ENCODE measurements around the gene BMP10.

Gene BMP10

GRCh38 chr2:68855550-68855949, 15.6 kb downstream of the BMP10 start:
- no peaks in the 10 kb centered on the region for H3K36me3 ChIP-seq (replicated peaks in 1 of 2; ENCODE audit: control insufficient read depth in 2 of 2, insufficient read depth in 2 of 2, low read length in 2 of 2)

DNA sequence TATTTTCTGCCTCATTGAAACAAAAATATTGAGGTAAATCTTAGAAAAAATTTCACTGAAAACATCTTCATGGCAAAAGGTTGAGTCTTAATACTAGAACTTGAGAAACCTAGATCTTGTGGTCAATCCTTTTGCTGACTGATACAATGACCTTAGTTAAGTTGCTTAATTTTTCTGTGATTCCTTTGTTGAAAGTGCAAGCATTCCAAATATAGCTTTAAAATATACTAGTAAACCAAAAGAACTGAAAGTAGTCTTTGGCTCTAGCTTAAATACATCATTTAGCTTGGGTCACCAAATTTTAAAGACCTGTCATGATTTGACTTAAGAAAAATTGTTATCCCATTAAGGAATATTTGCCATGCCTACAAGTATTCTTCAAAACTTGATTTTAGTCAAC, 16.7 kb downstream of the BMP10 start:
- Histone ChIP-seq H2AFZ (ENCODE audit: low read length) (no peak overlapping the region), H2BK12ac (ENCODE audit: low read length) (no peak overlapping the region), H3K9me3 (replicated peaks in 1 of 2; ENCODE audit: control insufficient read depth in 2 of 2, insufficient read depth in 1 of 2, low read depth in 1 of 2, low read length in 2 of 2) (no peaks in the 10 kb centered on the region), H2AK5ac (ENCODE audit: low read depth, low read length) (no peak overlapping the region), H2BK120ac (ENCODE audit: low read depth, low read length) (no peak overlapping the region), H3K4ac (ENCODE audit: low read length) (no peak overlapping the region), H3K36me3 (replicated peaks in 1 of 2; ENCODE audit: control insufficient read depth in 2 of 2, insufficient read depth in 2 of 2, low read length in 2 of 2) (no peaks in the 10 kb centered on the region), H3K9ac (ENCODE audit: low read depth, low read length, poor library complexity) (no peak overlapping the region), H3K23ac (ENCODE audit: low read depth, low read length, poor library complexity) (no peak overlapping the region), H2BK15ac (ENCODE audit: low read length) (no peak overlapping the region), H3K18ac (ENCODE audit: low read length) (no peak overlapping the region), H2BK5ac (ENCODE audit: low read length) (no peak overlapping the region), H4K8ac (ENCODE audit: low read depth, low read length) (no peak overlapping the region), H3K27ac (replicated peaks; ENCODE audit: low read length) (no peak overlapping the region), H3K4me1 (ENCODE audit: control insufficient read depth in 2 of 2, insufficient read depth in 1 of 2, low read depth in 1 of 2, low read length in 2 of 2) (no peaks in the 10 kb centered on the region), H3K4me3 (ENCODE audit: low read length in 2 of 2) (no peak overlapping the region), H4K91ac (ENCODE audit: low read depth, low read length, poor library complexity) (no peak overlapping the region), H3K27me3 (ENCODE audit: control insufficient read depth in 3 of 3, insufficient read depth in 3 of 3, low read depth in 1 of 3, low read length in 3 of 3) (no peaks in the 10 kb centered on the region), H3K79me1 (ENCODE audit: low read depth, low read length) (no peaks in the 10 kb centered on the region), H3K4me2 (ENCODE audit: insufficient read depth, low read length, poor library complexity, severe bottlenecking) (no peak overlapping the region), H3K14ac (ENCODE audit: low read length) (no peak overlapping the region)
- DNase-seq (ENCODE audit: low spot score): no peak

More at GRCh38 chr2:68855550-68855949, 15.6 kb downstream of the BMP10 start:
- no peak overlapping the region for H2BK12ac ChIP-seq (ENCODE audit: low read length)
- H4K91ac ChIP-seq (ENCODE audit: low read depth, low read length, poor library complexity): no peak overlapping the region
- no peak overlapping the region for H4K8ac ChIP-seq (ENCODE audit: low read depth, low read length)
- H3K4ac ChIP-seq (ENCODE audit: low read length): no peak overlapping the region
- H2BK5ac ChIP-seq (ENCODE audit: low read length): no peak overlapping the region
- H3K9me3 ChIP-seq (replicated peaks in 1 of 2; ENCODE audit: control insufficient read depth in 2 of 2, insufficient read depth in 1 of 2, low read depth in 1 of 2, low read length in 2 of 2): no peaks in the 10 kb centered on the region
- H3K4me3 ChIP-seq (ENCODE audit: low read length in 2 of 2): no peak overlapping the region
- no peak overlapping the region for H2AK5ac ChIP-seq (ENCODE audit: low read depth, low read length)
- no peaks in the 10 kb centered on the region for H3K79me1 ChIP-seq (ENCODE audit: low read depth, low read length)
- H3K27ac ChIP-seq (replicated peaks; ENCODE audit: low read length): no peak overlapping the region
- H3K9ac ChIP-seq (ENCODE audit: low read depth, low read length, poor library complexity): no peak overlapping the region
- no peak overlapping the region for H2BK15ac ChIP-seq (ENCODE audit: low read length)
- no peak for DNase-seq (ENCODE audit: low spot score)
- H3K4me2 ChIP-seq (ENCODE audit: insufficient read depth, low read length, poor library complexity, severe bottlenecking): no peak overlapping the region
- no peak overlapping the region for H3K23ac ChIP-seq (ENCODE audit: low read depth, low read length, poor library complexity)
- H3K27me3 ChIP-seq (ENCODE audit: control insufficient read depth in 3 of 3, insufficient read depth in 3 of 3, low read depth in 1 of 3, low read length in 3 of 3): no peaks in the 10 kb centered on the region
- H3K4me1 ChIP-seq (ENCODE audit: control insufficient read depth in 2 of 2, insufficient read depth in 1 of 2, low read depth in 1 of 2, low read length in 2 of 2): no peaks in the 10 kb centered on the region
- no peak overlapping the region for H3K14ac ChIP-seq (ENCODE audit: low read length)
- H2BK120ac ChIP-seq (ENCODE audit: low read depth, low read length): no peak overlapping the region
- H3K18ac ChIP-seq (ENCODE audit: low read length): no peak overlapping the region
- H2AFZ ChIP-seq (ENCODE audit: low read length): no peak overlapping the region
- no CpG with 5 or more reads among the region's 3 CpGs for WGBS, 2 donors (ENCODE audit: extremely low coverage in 2 of 2, insufficient read length in 2 of 2, insufficient replicate concordance in 1 of 2)

- Histone ChIP-seq H3K79me1 (ENCODE audit: low read depth, low read length) (no peaks in the 10 kb centered on the region), H3K4me2 (ENCODE audit: insufficient read depth, low read length, poor library complexity, severe bottlenecking) (no peak overlapping the region), H3K9ac (ENCODE audit: low read depth, low read length, poor library complexity) (no peak overlapping the region), H2BK15ac (ENCODE audit: low read length) (no peak overlapping the region), H4K91ac (ENCODE audit: low read depth, low read length, poor library complexity) (no peak overlapping the region), H2AFZ (ENCODE audit: low read length) (no peak overlapping the region), H3K27ac (replicated peaks; ENCODE audit: low read length) (no peak overlapping the region), H2BK5ac (ENCODE audit: low read length) (no peak overlapping the region), H3K4ac (ENCODE audit: low read length) (no peak overlapping the region), H3K4me1 (ENCODE audit: control insufficient read depth in 2 of 2, insufficient read depth in 1 of 2, low read depth in 1 of 2, low read length in 2 of 2) (no peaks in the 10 kb centered on the region), H3K36me3 (replicated peaks in 1 of 2; ENCODE audit: control insufficient read depth in 2 of 2, insufficient read depth in 2 of 2, low read length in 2 of 2) (no peaks in the 10 kb centered on the region), H3K14ac (ENCODE audit: low read length) (no peak overlapping the region), H2BK12ac (ENCODE audit: low read length) (no peak overlapping the region), H4K8ac (ENCODE audit: low read depth, low read length) (no peak overlapping the region), H3K9me3 (replicated peaks in 1 of 2; ENCODE audit: control insufficient read depth in 2 of 2, insufficient read depth in 1 of 2, low read depth in 1 of 2, low read length in 2 of 2) (no peaks in the 10 kb centered on the region), H2AK5ac (ENCODE audit: low read depth, low read length) (no peak overlapping the region), H3K27me3 (ENCODE audit: control insufficient read depth in 3 of 3, insufficient read depth in 3 of 3, low read depth in 1 of 3, low read length in 3 of 3) (no peaks in the 10 kb centered on the region), H2BK120ac (ENCODE audit: low read depth, low read length) (no peak overlapping the region), H3K18ac (ENCODE audit: low read length) (no peak overlapping the region), H3K23ac (ENCODE audit: low read depth, low read length, poor library complexity) (no peak overlapping the region), H3K4me3 (ENCODE audit: low read length in 2 of 2) (no peak overlapping the region)
- DNase-seq (ENCODE audit: low spot score): no peak
- WGBS, 2 donors (ENCODE audit: extremely low coverage in 2 of 2, insufficient read length in 2 of 2, insufficient replicate concordance in 1 of 2): no CpG with 5 or more reads among the region's 4 CpGs
Observed at GRCh38 chr2:68853915-68854314, 17.3 kb downstream of the BMP10 start.

- no peak overlapping the region for H2AK5ac ChIP-seq (ENCODE audit: low read depth, low read length)
- no peak overlapping the region for H2BK120ac ChIP-seq (ENCODE audit: low read depth, low read length)
- no peak overlapping the region for H3K4ac ChIP-seq (ENCODE audit: low read length)
- no peak overlapping the region for H2AFZ ChIP-seq (ENCODE audit: low read length)
- no peak overlapping the region for H2BK15ac ChIP-seq (ENCODE audit: low read length)
- H3K14ac ChIP-seq (ENCODE audit: low read length): no peak overlapping the region
- no peaks in the 10 kb centered on the region for H3K27me3 ChIP-seq (ENCODE audit: control insufficient read depth in 3 of 3, insufficient read depth in 3 of 3, low read depth in 1 of 3, low read length in 3 of 3)
- no peak overlapping the region for H2BK5ac ChIP-seq (ENCODE audit: low read length)
- H2BK12ac ChIP-seq (ENCODE audit: low read length): no peak overlapping the region
- H4K91ac ChIP-seq (ENCODE audit: low read depth, low read length, poor library complexity): no peak overlapping the region
- H3K27ac ChIP-seq (replicated peaks; ENCODE audit: low read length): no peak overlapping the region
- no peak overlapping the region for H3K9ac ChIP-seq (ENCODE audit: low read depth, low read length, poor library complexity)
- no peak overlapping the region for H3K4me3 ChIP-seq (ENCODE audit: low read length in 2 of 2)
- no peak overlapping the region for H3K18ac ChIP-seq (ENCODE audit: low read length)
- H3K36me3 ChIP-seq (replicated peaks in 1 of 2; ENCODE audit: control insufficient read depth in 2 of 2, insufficient read depth in 2 of 2, low read length in 2 of 2): no peaks in the 10 kb centered on the region
- H4K8ac ChIP-seq (ENCODE audit: low read depth, low read length): no peak overlapping the region
- DNase-seq (ENCODE audit: low spot score): no peak
- H3K79me1 ChIP-seq (ENCODE audit: low read depth, low read length): no peaks in the 10 kb centered on the region
- no peaks in the 10 kb centered on the region for H3K4me1 ChIP-seq (ENCODE audit: control insufficient read depth in 2 of 2, insufficient read depth in 1 of 2, low read depth in 1 of 2, low read length in 2 of 2)
- H3K4me2 ChIP-seq (ENCODE audit: insufficient read depth, low read length, poor library complexity, severe bottlenecking): no peak overlapping the region
- H3K9me3 ChIP-seq (replicated peaks in 1 of 2; ENCODE audit: control insufficient read depth in 2 of 2, insufficient read depth in 1 of 2, low read depth in 1 of 2, low read length in 2 of 2): no peaks in the 10 kb centered on the region
- WGBS, 2 donors (ENCODE audit: extremely low coverage in 2 of 2, insufficient read length in 2 of 2, insufficient replicate concordance in 1 of 2): no CpG with 5 or more reads among the region's 2 CpGs
- no peak overlapping the region for H3K23ac ChIP-seq (ENCODE audit: low read depth, low read length, poor library complexity)
Observed at GRCh38 chr2:68853035-68853434, 18.2 kb downstream of the BMP10 start.
